K562 (cell line): ENCODE measurements around the gene LAMTOR5. TPM values are rescaled to one million over a fixed set of nuclear protein-coding genes. Genes with fewer than 3 reads are reported as not detected.
A peak's percentile ranks its signal among the peaks of the same experiment; 100 is the strongest.

Source experiments
- ARID2 ChIP-seq: fragments of 450-650 bp; IDR thresholded peaks from 2 replicates; pipeline ENCODE4 v1.6.1; 2017; ENCODE audit warnings: antibody characterized with exemption, mild to moderate bottlenecking
- CBX2 ChIP-seq: fragments of 200-600 bp; sonication (generic); IDR thresholded peaks from one replicate; pipeline ENCODE4 v1.6.1; 2012; ENCODE audit warnings: mild to moderate bottlenecking, low read length, inconsistent platforms; ENCODE audit not compliant: insufficient read depth, poor library complexity, severe bottlenecking
- CC2D1A ChIP-seq: fragments of 450-650 bp; IDR thresholded peaks from 2 replicates; pipeline ENCODE4 v1.6.1; 2017; ENCODE audit warnings: mild to moderate bottlenecking
- CREBBP ChIP-seq: IDR thresholded peaks from one replicate; pipeline ENCODE4 v1.6.1; 2012; ENCODE audit warnings: low read depth, mild to moderate bottlenecking, control low read depth, inconsistent platforms, low read length
- CSDE1 ChIP-seq, 2 experiments: fragments of 450-650 bp; IDR thresholded peaks; 2 replicates each; pipeline ENCODE4 v1.6.1; 2016; ENCODE audit warnings: mild to moderate bottlenecking in 1 of 2
- EZH2 ChIP-seq: IDR thresholded peaks from 2 replicates; pipeline ENCODE4 v1.6.1; 2012; ENCODE audit warnings: low read depth, mild to moderate bottlenecking, inconsistent platforms, low read length, borderline replicate concordance
- HDGF ChIP-seq: fragments of 450-650 bp; IDR thresholded peaks from 2 replicates; pipeline ENCODE4 v1.6.1; 2016
- HOXB6 ChIP-seq: fragments of 250-450 bp; sonication (Bioruptor Pico); IDR thresholded peaks from 2 replicates; pipeline ENCODE4 v1.5.1; 2022; ENCODE audit warnings: mild to moderate bottlenecking, borderline replicate concordance
- KLF13 ChIP-seq: fragments of 450-650 bp; IDR thresholded peaks from 2 replicates; pipeline ENCODE4 v1.6.1; 2016; ENCODE audit warnings: missing genetic modification characterization, low read depth, mild to moderate bottlenecking, missing compliant biosample characterization, moderate library complexity, borderline replicate concordance
- MCM3 ChIP-seq: fragments of 450-650 bp; IDR thresholded peaks from 2 replicates; pipeline ENCODE4 v1.6.1; 2016
- MYNN ChIP-seq, 2 experiments: sonication (generic); formaldehyde crosslinking in 1 of 2; IDR thresholded peaks; 2 replicates each; pipeline versions ENCODE4 v1.5.0 to v1.6.1; 2016 to 2020; ENCODE audit warnings: antibody characterized with exemption in 1 of 2, missing genetic modification reagents in 1 of 2
- RBM25 ChIP-seq: fragments of 200-400 bp; formaldehyde crosslinking; IDR thresholded peaks from 2 replicates; pipeline ENCODE4 v1.6.1; 2018; ENCODE audit warnings: low read length, low read depth, moderate library complexity; ENCODE audit not compliant: severe bottlenecking
- SETDB1 ChIP-seq: IDR thresholded peaks from one replicate; pipeline ENCODE4 v1.6.1; 2012; ENCODE audit warnings: low read length, control low read depth, inconsistent platforms
- SMARCE1 ChIP-seq: fragments of 450-650 bp; IDR thresholded peaks from 2 replicates; pipeline ENCODE4 v1.7.1; 2016; ENCODE audit warnings: mild to moderate bottlenecking
- SRF ChIP-seq, 2 experiments: fragments of 250-450, 450-650 bp in 1 of 2; sonication (Bioruptor Pico) in 1 of 2; sonication (generic) in 1 of 2; formaldehyde crosslinking; IDR thresholded peaks; 2 replicates each; pipeline versions ENCODE4 v1.5.0 to v1.5.1; 2020 to 2022; ENCODE audit warnings: mild to moderate bottlenecking in 1 of 2, missing genetic modification reagents in 1 of 2
- ZEB2 ChIP-seq: fragments of 450-650 bp; IDR thresholded peaks from 2 replicates; pipeline ENCODE4 v1.6.1; 2016
- ZNF12 ChIP-seq: sonication (generic); formaldehyde crosslinking; IDR thresholded peaks from 2 replicates; pipeline ENCODE4 v1.4.0; 2020; ENCODE audit warnings: mild to moderate bottlenecking, missing genetic modification reagents
- ZNF224 ChIP-seq: sonication (generic); formaldehyde crosslinking; IDR thresholded peaks from 2 replicates; pipeline ENCODE4 v1.8.0; 2022; ENCODE audit warnings: mild to moderate bottlenecking, missing genetic modification reagents
- ZNF274 ChIP-seq: IDR thresholded peaks from 2 replicates; pipeline ENCODE4 v1.6.1; 2011; ENCODE audit warnings: low read depth, mild to moderate bottlenecking, low read length, moderate library complexity, borderline replicate concordance
- ZNF589 ChIP-seq: fragments of 200-800 bp; sonication (Bioruptor generic); IDR thresholded peaks from 2 replicates; pipeline ENCODE4 v1.6.1; 2016; ENCODE audit warnings: low read depth, missing genetic modification characterization, missing compliant biosample characterization
- ZNF668 ChIP-seq: fragments of 250-450 bp; sonication (Bioruptor Pico); IDR thresholded peaks from 2 replicates; pipeline ENCODE4 v1.8.0; 2022; ENCODE audit warnings: mild to moderate bottlenecking, inconsistent platforms
- polyA plus RNA-seq, 8 experiments: library from polyadenylated mRNA; depleted of rRNA in 4 of 8; stranded (reverse) in 5 of 8; unstranded in 3 of 8; fragments of >200 nt; fragmentation: Nextera tagmentation in 2 of 8; fragmentation: Illumina TruSeq in 1 of 8; extraction: Ambion mirVana in 2 of 8; extraction: Trizol in 1 of 8; gene quantifications; 2 replicates each; pipeline versions ENCODE4 v1.2.1 to v1.2.3, GENCODE V29; 2011 to 2014; ENCODE audit warnings: inconsistent platforms in 1 of 8, missing spikeins in 1 of 8
- total RNA-seq, 7 experiments: library from RNA; depleted of rRNA in 6 of 7; stranded (reverse); fragments of >200 nt in 6 of 7; fragmentation: Illumina TruSeq in 2 of 7; extraction: Trizol in 2 of 7; gene quantifications; 2 replicates each; pipeline versions ENCODE4 v1.2.1 to v1.2.3, GENCODE V29; 2011 to 2021; ENCODE audit warnings: low replicate concordance in 1 of 7
- TF ChIP-seq, protein P1 (sequence below): fragments of 450-650 bp; formaldehyde crosslinking; IDR thresholded peaks from 2 replicates; pipeline ENCODE4 v1.4.0; 2022; ENCODE audit warnings: missing genetic modification characterization
- TF ChIP-seq, protein P2 (sequence below): IDR thresholded peaks from 3 replicates; pipeline ENCODE4 v1.6.1; 2011; ENCODE audit warnings: borderline replicate concordance, mild to moderate bottlenecking, moderate library complexity; ENCODE audit not compliant: insufficient read length; ENCODE audit errors: extremely low read depth
- TF ChIP-seq, protein P3 (sequence below): fragments of 250-450 bp; sonication (Bioruptor Pico); IDR thresholded peaks from 2 replicates; pipeline ENCODE4 v1.4.0; 2020; ENCODE audit warnings: mild to moderate bottlenecking, moderate library complexity

The LAMTOR5 gene
- total and polyA plus RNA-seq, 9 of the 15 experiments (the other 6 are each of a cell fraction or from before 2014, with no cell fraction given): 118 to 712 (median 241) TPM

DNA sequence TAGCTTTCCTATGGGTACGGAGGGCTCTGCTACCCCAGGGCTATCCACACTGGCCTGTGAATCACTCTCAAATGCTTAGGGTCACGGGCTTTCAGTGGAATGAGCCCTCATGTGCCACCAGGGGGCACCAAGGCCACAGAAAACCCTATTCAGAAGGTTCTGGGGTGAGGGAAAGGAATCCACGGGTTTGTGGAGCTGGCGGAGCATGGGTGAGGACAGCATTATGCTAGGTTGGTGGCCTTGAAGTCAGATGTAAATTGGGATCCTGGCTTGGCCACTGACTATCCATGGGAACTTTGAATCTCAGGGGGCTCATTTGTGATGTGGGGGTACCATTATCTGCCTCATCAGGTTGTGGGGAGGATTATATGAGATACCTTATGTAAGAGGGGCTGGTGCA is 5.1 kb upstream of the LAMTOR5 start (continued):
- no peak for TF ChIP-seq MCM3
- TF ChIP-seq ARID2: peak; percentile 98
- no peak for TF ChIP-seq ZEB2
- TF ChIP-seq ZNF274: no peak
- TF ChIP-seq CREBBP: no peak
- 0 out of 2 replicates have a peak, but pooled peaks have one; percentile 20 for TF ChIP-seq KLF13 (tag)
- TF ChIP-seq CBX2: no peak
- peak; percentile 94 for TF ChIP-seq HDGF
- no peak for TF ChIP-seq CSDE1 (IDR thresholded peaks at IDR 0.05)
- TF ChIP-seq RBM25: no peak
- TF ChIP-seq HOXB6: no peak
- 0 out of 2 replicates have a peak, but pooled peaks have one; percentile 35 for TF ChIP-seq ZNF589 (CRISPR knock-in tag)
- TF ChIP-seq ZNF224 (CRISPR knock-in tag): no peak
- TF ChIP-seq ZNF668: no peak
- TF ChIP-seq, protein P1, sequence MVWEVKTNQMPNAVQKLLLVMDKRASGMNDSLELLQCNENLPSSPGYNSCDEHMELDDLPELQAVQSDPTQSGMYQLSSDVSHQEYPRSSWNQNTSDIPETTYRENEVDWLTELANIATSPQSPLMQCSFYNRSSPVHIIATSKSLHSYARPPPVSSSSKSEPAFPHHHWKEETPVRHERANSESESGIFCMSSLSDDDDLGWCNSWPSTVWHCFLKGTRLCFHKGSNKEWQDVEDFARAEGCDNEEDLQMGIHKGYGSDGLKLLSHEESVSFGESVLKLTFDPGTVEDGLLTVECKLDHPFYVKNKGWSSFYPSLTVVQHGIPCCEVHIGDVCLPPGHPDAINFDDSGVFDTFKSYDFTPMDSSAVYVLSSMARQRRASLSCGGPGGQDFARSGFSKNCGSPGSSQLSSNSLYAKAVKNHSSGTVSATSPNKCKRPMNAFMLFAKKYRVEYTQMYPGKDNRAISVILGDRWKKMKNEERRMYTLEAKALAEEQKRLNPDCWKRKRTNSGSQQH (CRISPR knock-in tag): no peak
- no peak for TF ChIP-seq SETDB1
- TF ChIP-seq EZH2: no peak
- TF ChIP-seq MYNN (IDR thresholded peaks at IDR 0.05): no peak
- TF ChIP-seq MYNN (CRISPR knock-in tag; IDR thresholded peaks at IDR 0.05): no peak
- TF ChIP-seq CC2D1A: peak; percentile 87
- TF ChIP-seq SRF (CRISPR knock-in tag; IDR thresholded peaks at IDR 0.05): no peak
- no peak for TF ChIP-seq SMARCE1
- TF ChIP-seq, protein P2, sequence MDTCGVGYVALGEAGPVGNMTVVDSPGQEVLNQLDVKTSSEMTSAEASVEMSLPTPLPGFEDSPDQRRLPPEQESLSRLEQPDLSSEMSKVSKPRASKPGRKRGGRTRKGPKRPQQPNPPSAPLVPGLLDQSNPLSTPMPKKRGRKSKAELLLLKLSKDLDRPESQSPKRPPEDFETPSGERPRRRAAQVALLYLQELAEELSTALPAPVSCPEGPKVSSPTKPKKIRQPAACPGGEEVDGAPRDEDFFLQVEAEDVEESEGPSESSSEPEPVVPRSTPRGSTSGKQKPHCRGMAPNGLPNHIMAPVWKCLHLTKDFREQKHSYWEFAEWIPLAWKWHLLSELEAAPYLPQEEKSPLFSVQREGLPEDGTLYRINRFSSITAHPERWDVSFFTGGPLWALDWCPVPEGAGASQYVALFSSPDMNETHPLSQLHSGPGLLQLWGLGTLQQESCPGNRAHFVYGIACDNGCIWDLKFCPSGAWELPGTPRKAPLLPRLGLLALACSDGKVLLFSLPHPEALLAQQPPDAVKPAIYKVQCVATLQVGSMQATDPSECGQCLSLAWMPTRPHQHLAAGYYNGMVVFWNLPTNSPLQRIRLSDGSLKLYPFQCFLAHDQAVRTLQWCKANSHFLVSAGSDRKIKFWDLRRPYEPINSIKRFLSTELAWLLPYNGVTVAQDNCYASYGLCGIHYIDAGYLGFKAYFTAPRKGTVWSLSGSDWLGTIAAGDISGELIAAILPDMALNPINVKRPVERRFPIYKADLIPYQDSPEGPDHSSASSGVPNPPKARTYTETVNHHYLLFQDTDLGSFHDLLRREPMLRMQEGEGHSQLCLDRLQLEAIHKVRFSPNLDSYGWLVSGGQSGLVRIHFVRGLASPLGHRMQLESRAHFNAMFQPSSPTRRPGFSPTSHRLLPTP: no peak
- no peak for TF ChIP-seq ZNF12 (CRISPR knock-in tag)
- TF ChIP-seq, protein P3, sequence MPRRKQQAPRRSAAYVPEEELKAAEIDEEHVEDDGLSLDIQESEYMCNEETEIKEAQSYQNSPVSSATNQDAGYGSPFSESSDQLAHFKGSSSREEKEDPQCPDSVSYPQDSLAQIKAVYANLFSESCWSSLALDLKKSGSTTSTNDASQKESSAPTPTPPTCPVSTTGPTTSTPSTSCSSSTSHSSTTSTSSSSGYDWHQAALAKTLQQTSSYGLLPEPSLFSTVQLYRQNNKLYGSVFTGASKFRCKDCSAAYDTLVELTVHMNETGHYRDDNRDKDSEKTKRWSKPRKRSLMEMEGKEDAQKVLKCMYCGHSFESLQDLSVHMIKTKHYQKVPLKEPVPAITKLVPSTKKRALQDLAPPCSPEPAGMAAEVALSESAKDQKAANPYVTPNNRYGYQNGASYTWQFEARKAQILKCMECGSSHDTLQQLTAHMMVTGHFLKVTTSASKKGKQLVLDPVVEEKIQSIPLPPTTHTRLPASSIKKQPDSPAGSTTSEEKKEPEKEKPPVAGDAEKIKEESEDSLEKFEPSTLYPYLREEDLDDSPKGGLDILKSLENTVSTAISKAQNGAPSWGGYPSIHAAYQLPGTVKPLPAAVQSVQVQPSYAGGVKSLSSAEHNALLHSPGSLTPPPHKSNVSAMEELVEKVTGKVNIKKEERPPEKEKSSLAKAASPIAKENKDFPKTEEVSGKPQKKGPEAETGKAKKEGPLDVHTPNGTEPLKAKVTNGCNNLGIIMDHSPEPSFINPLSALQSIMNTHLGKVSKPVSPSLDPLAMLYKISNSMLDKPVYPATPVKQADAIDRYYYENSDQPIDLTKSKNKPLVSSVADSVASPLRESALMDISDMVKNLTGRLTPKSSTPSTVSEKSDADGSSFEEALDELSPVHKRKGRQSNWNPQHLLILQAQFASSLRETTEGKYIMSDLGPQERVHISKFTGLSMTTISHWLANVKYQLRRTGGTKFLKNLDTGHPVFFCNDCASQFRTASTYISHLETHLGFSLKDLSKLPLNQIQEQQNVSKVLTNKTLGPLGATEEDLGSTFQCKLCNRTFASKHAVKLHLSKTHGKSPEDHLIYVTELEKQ (CRISPR knock-in tag): no peak
